ENCODE data around the gene ZNG1A. TPM values are rescaled to one million over a fixed set of nuclear protein-coding genes. Genes with fewer than 3 reads are reported as not detected.
"Not testable (repeated sequence)": the region's sequence is repeated elsewhere in the genome, so short reads cannot be mapped to it uniquely, and the experiment has no call there.

Gene ZNG1A
- total and polyA plus RNA-seq, 2 experiments from 2014 or later: 37.1 to 87.9 TPM

DNA sequence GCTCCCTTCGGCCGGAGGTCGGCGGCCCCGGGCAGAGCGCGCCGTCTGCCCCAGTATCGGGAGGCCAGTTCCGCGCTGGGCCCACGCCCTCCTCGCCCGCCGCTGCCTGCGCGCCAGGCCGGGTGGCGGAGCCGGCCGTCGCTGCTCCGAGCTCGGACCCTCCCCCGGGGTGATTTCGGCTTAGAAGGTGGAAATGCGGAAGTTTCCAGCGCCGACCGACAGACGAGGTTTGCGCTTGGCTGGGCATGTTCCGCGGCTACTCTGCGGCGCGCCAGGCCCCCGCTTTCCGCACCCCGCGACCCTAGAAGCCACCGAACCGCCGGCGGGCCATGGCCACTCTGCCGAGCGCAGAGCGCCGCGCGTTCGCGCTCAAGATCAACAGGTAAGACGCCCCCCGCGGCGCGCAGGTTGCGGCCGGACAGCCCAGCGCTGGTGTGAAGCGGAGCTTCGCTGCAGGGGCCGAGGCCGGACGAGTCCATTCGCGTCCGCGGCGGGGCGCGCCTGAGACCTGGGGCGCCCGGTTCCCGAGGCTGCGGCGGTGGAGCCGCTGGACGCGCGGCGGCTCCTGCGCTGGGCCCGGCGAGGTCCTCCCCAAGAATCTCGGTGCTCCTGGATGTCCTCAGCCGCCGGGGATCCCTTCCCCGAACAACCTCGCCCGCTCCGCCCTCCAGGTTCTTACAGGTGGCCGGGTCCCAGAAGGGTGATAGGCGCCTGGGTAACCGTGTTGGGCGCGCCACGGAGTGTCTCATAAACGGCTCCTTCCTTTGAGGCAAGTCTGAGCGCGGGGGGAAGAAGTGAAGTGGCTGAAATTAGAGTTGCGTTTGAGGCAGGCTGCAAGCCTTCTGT, 36.0 kb upstream of the ZNG1A start, which contains the start of gene DOCK8:
Gene DOCK8, plus strand, starts transcription at position 218 of the 846 bp plus-strand sequence. Its CDS starts 112 bp downstream, at position 330.
- no peaks in the 10 kb centered on the region for H3K36me3 ChIP-seq
- TF ChIP-seq, protein P1, sequence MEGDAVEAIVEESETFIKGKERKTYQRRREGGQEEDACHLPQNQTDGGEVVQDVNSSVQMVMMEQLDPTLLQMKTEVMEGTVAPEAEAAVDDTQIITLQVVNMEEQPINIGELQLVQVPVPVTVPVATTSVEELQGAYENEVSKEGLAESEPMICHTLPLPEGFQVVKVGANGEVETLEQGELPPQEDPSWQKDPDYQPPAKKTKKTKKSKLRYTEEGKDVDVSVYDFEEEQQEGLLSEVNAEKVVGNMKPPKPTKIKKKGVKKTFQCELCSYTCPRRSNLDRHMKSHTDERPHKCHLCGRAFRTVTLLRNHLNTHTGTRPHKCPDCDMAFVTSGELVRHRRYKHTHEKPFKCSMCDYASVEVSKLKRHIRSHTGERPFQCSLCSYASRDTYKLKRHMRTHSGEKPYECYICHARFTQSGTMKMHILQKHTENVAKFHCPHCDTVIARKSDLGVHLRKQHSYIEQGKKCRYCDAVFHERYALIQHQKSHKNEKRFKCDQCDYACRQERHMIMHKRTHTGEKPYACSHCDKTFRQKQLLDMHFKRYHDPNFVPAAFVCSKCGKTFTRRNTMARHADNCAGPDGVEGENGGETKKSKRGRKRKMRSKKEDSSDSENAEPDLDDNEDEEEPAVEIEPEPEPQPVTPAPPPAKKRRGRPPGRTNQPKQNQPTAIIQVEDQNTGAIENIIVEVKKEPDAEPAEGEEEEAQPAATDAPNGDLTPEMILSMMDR (IDR thresholded peaks at IDR 0.05; ENCODE audit: low read depth, low read length): peak; percentile 48
- peaks cover 61% of the 10 kb centered on the region for H3K27me3 ChIP-seq
- DNase-seq (ENCODE audit: low read depth in 1 of 2, low spot score in 1 of 2): peak; percentile 62 to 72
- peak within 1 kb of the TSS; percentile 73 for H3K4me3 ChIP-seq
- no peak within 1 kb of the TSS for H3K27ac ChIP-seq
- H3K4me1 ChIP-seq (ENCODE audit: low read depth): no peaks in the 10 kb centered on the region
- H3K9me3 ChIP-seq (ENCODE audit: low read depth): no peaks in the 10 kb centered on the region

DNA sequence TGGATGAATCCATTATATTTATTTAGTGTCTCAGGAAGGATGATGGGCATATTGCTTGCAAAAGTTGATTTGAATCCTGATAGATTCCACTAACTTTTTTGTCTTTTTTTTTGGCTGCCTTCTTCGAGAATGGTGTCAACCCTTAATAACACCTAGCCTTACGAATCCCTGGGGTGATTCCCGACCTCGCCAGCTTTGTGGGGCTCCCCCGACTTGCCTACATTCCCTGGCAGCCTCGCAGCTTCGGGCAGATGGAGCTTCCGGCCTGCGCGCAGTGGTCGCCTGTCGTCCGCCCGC, 35.4 kb upstream of the ZNG1A start:
- no peak for DNase-seq (ENCODE audit: low read depth in 1 of 2, low spot score in 1 of 2)
- no peak overlapping the region for H3K27ac ChIP-seq
- peak overlapping the region; percentile 73 for H3K4me3 ChIP-seq
- TF ChIP-seq, protein P1 (IDR thresholded peaks at IDR 0.05; ENCODE audit: low read depth, low read length): no peak
- H3K4me1 ChIP-seq (ENCODE audit: low read depth): no peaks in the 10 kb centered on the region
- H3K9me3 ChIP-seq (ENCODE audit: low read depth): no peaks in the 10 kb centered on the region
- H3K36me3 ChIP-seq: no peaks in the 10 kb centered on the region
- H3K27me3 ChIP-seq: peaks cover 61% of the 10 kb centered on the region

DNA sequence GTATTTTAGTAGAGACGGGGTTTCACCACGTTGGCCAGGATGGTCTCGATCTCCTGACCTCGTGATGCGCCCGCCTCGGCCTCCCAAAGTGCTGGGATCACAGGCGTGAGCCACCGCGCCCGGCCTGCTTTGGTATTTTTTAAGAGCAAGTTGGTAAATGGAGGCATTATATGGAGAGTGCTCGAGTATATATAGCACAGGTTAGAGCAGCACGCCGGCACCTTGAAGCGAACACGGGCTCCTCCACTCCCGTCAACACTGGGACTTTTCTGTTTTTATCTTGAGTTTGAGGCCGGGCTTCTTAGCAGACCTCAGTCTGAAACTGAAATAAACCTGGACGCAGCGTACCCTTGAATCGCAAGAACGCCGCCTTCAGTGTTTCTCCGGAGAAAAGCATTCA, 35.0 kb upstream of the ZNG1A start:
- not testable (repeated sequence) for H3K4me1 ChIP-seq (ENCODE audit: low read depth); H3K4me3 ChIP-seq; DNase-seq (ENCODE audit: low read depth in 1 of 2, low spot score in 1 of 2); H3K9me3 ChIP-seq (ENCODE audit: low read depth); H3K36me3 ChIP-seq; H3K27ac ChIP-seq
- H3K27me3 ChIP-seq: peaks cover 61% of the 10 kb centered on the region

DNA sequence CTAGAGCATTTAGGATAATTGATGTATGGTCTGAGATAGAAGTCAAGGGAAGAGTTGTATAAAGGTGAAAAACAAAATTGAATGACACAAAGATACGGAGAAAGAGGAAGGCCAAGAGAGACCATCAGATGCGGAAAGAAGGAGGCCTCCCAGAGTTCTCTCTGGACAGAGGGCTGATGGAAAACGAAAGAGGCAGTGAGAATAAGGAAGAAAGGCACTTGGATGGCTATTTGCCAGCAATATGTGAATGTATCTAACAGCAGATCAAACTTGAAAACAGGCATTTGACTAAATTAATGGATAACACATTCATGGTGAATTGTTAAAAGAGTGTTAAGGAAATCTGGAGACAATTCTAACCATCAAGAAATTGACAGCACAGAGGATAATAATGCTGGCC, 33.4 kb upstream of the ZNG1A start:
- no peak overlapping the region for H3K4me3 ChIP-seq
- TF ChIP-seq, protein P1 (IDR thresholded peaks at IDR 0.05; ENCODE audit: low read depth, low read length): no peak
- no peak for DNase-seq (ENCODE audit: low read depth in 1 of 2, low spot score in 1 of 2)
- peaks cover 50% of the 10 kb centered on the region for H3K27me3 ChIP-seq
- no peaks in the 10 kb centered on the region for H3K9me3 ChIP-seq (ENCODE audit: low read depth)
- no peaks in the 10 kb centered on the region for H3K4me1 ChIP-seq (ENCODE audit: low read depth)
- H3K36me3 ChIP-seq: no peaks in the 10 kb centered on the region
- no peak overlapping the region for H3K27ac ChIP-seq

DNA sequence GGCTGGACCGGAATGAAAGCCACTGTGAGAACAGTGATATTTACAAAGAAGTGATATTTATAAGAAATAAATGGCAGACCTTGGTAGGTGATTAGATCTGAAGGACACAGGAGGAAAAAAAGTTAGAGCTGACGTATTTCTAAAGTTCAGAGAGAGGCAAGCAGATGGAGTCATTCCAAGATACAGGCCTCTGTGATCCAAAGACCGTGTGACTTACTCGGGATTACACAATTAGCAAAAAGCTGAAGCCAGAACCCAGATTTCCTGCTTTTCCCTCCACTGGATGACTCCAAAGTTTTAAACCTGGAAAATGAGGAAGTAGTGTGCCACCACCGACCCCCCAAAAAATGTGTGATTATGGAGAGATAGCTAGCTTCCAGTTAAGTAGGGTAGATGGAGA, 32.7 kb upstream of the ZNG1A start:
- H3K27ac ChIP-seq: no peak overlapping the region
- DNase-seq (ENCODE audit: low read depth in 1 of 2, low spot score in 1 of 2): peak in 1 of 2 donors; percentile 74
- TF ChIP-seq, protein P1 (IDR thresholded peaks at IDR 0.05; ENCODE audit: low read depth, low read length): no peak

DNA sequence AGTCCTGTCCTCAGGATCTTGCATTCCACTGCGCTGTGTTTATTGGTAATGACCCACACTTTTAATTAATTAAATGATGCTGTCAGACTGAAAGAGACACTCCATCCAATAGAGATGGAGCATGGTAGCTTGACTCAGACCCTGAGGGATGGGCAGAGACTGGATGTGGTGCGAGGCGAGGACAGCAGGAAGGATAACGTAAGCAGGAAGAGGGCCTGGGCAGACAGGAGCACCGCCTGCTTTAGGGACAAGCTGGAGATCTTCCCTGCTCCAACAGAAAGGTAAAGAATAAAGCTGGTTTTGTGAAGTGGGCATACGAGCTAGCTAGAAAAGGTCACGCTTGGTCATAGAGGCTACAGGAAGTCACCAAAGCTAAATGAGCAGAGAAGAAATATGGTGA, 32.2 kb upstream of the ZNG1A start:
- TF ChIP-seq, protein P1 (IDR thresholded peaks at IDR 0.05; ENCODE audit: low read depth, low read length): no peak
- DNase-seq (ENCODE audit: low read depth in 1 of 2, low spot score in 1 of 2): no peak
- no peak overlapping the region for H3K27ac ChIP-seq

More for the DNA sequence above, 32.7 kb upstream of the ZNG1A start:
- Histone ChIP-seq H3K36me3 (no peaks in the 10 kb centered on the region), H3K27me3 (peaks cover 43% of the 10 kb centered on the region), H3K9me3 (ENCODE audit: low read depth) (no peaks in the 10 kb centered on the region), H3K4me1 (ENCODE audit: low read depth) (no peaks in the 10 kb centered on the region), H3K4me3 (no peak overlapping the region)

More for the DNA sequence above, 32.2 kb upstream of the ZNG1A start:
- Histone ChIP-seq H3K36me3 (no peaks in the 10 kb centered on the region), H3K27me3 (peaks cover 38% of the 10 kb centered on the region), H3K4me1 (ENCODE audit: low read depth) (no peaks in the 10 kb centered on the region), H3K9me3 (ENCODE audit: low read depth) (no peaks in the 10 kb centered on the region), H3K4me3 (no peak overlapping the region)

Measured in cardiac muscle cell (in vitro differentiated cells and primary cell).